SK-N-SH treated with all-trans-retinoic acid at 6 μM for 48 hours (cell line): Measurements from ENCODE around the gene CPSF4.

ENCODE experiments used
- ATAC-seq: fragments of 200-7000 bp; cut with Tn5 transposase; 3 replicates; pipeline ENCODE4 v1.9.1; 2020; ENCODE audit warnings: mild to moderate bottlenecking, moderate library complexity
- ARNTL ChIP-seq: fragments of 450-650 bp; formaldehyde crosslinking; IDR thresholded peaks from 2 replicates; pipeline ENCODE4 v1.5.0; 2020; ENCODE audit warnings: low read depth, mild to moderate bottlenecking, moderate library complexity, borderline replicate concordance
- BACH2 ChIP-seq: fragments of 250-450 bp; sonication (Bioruptor Pico); IDR thresholded peaks from 2 replicates; pipeline ENCODE4 v1.9.0; 2021; ENCODE audit warnings: mild to moderate bottlenecking, borderline replicate concordance
- CREB5 ChIP-seq: fragments of 250-450 bp; sonication (Bioruptor Pico); IDR thresholded peaks from 2 replicates; pipeline ENCODE4 v1.5.1; 2020; ENCODE audit warnings: low read depth, mild to moderate bottlenecking, moderate library complexity
- CSDC2 ChIP-seq: fragments of 250-450 bp; sonication (Bioruptor Pico); IDR thresholded peaks from 2 replicates; pipeline ENCODE4 v1.5.0; 2020; ENCODE audit warnings: mild to moderate bottlenecking, moderate library complexity
- CSRNP3 ChIP-seq: fragments of 250-450 bp; sonication (Bioruptor Pico); IDR thresholded peaks from 2 replicates; pipeline ENCODE4 v1.5.1; 2021; ENCODE audit warnings: mild to moderate bottlenecking, moderate library complexity
- ESRRG ChIP-seq: fragments of 250-450 bp; sonication (Bioruptor Pico); IDR thresholded peaks from 2 replicates; pipeline ENCODE4 v1.6.1; 2021; ENCODE audit warnings: mild to moderate bottlenecking
- ISL1 ChIP-seq: fragments of 250-450 bp; sonication (Bioruptor Pico); IDR thresholded peaks from 2 replicates; pipeline ENCODE4 v2.1.2; 2022; ENCODE audit warnings: mild to moderate bottlenecking, moderate library complexity
- OSR1 ChIP-seq: fragments of 250-450 bp; sonication (Bioruptor Pico); IDR thresholded peaks from 2 replicates; pipeline ENCODE4 v1.8.0; 2022; ENCODE audit warnings: moderate library complexity, mild to moderate bottlenecking, inconsistent platforms
- PATZ1 ChIP-seq: fragments of 250-450 bp; sonication (Bioruptor Pico); IDR thresholded peaks from 2 replicates; pipeline ENCODE4 v1.8.0; 2020; ENCODE audit warnings: mild to moderate bottlenecking, moderate library complexity, borderline replicate concordance
- POU6F1 ChIP-seq: fragments of 250-450 bp; sonication (Bioruptor Pico); IDR thresholded peaks from 2 replicates; pipeline ENCODE4 v1.8.0; 2021; ENCODE audit warnings: low read depth, mild to moderate bottlenecking, moderate library complexity, borderline replicate concordance
- PPARA ChIP-seq: fragments of 250-450 bp; sonication (Bioruptor Pico); IDR thresholded peaks from 2 replicates; pipeline ENCODE4 v1.5.0; 2020; ENCODE audit warnings: mild to moderate bottlenecking, borderline replicate concordance
- RARB ChIP-seq: fragments of 250-450 bp; sonication (Bioruptor Pico); IDR thresholded peaks from 2 replicates; pipeline ENCODE4 v1.8.0; 2021; ENCODE audit warnings: mild to moderate bottlenecking, moderate library complexity
- SNAI2 ChIP-seq: fragments of 250-450 bp; sonication (Bioruptor Pico); IDR thresholded peaks from 2 replicates; pipeline ENCODE4 v1.5.0; 2020; ENCODE audit warnings: mild to moderate bottlenecking, moderate library complexity
- TCF4 ChIP-seq: fragments of 250-450 bp; sonication (Bioruptor Pico); IDR thresholded peaks from 2 replicates; pipeline ENCODE4 v1.8.0; 2021; ENCODE audit warnings: mild to moderate bottlenecking, moderate library complexity, borderline replicate concordance
- TOX ChIP-seq: fragments of 250-450 bp; sonication (Bioruptor Pico); IDR thresholded peaks from 2 replicates; pipeline ENCODE4 v1.8.0; 2021; ENCODE audit warnings: mild to moderate bottlenecking, moderate library complexity, borderline replicate concordance
- TSHZ2 ChIP-seq: fragments of 250-450 bp; sonication (Bioruptor Pico); IDR thresholded peaks from 2 replicates; pipeline ENCODE4 v1.5.0; 2020; ENCODE audit warnings: mild to moderate bottlenecking, moderate library complexity
- ZC3H10 ChIP-seq: fragments of 250-450 bp; sonication (Bioruptor Pico); IDR thresholded peaks from 2 replicates; pipeline ENCODE4 v1.5.1; 2021; ENCODE audit warnings: mild to moderate bottlenecking, moderate library complexity
- ZFP3 ChIP-seq: fragments of 250-450 bp; sonication (Bioruptor Pico); IDR thresholded peaks from 2 replicates; pipeline ENCODE4 v1.5.0; 2020; ENCODE audit warnings: mild to moderate bottlenecking, moderate library complexity
- ZFP30 ChIP-seq: fragments of 450-650 bp; formaldehyde crosslinking; IDR thresholded peaks from 2 replicates; pipeline ENCODE4 v1.5.0; 2022; ENCODE audit warnings: mild to moderate bottlenecking, moderate library complexity
- ZNF565 ChIP-seq: fragments of 450-650 bp; formaldehyde crosslinking; conservative IDR thresholded peaks from 2 replicates; pipeline ENCODE4 v1.5.0; 2020; ENCODE audit warnings: low read depth, mild to moderate bottlenecking, moderate library complexity
- ZNF70 ChIP-seq: fragments of 450-650 bp; formaldehyde crosslinking; IDR thresholded peaks from 2 replicates; pipeline ENCODE4 v1.5.0; 2020; ENCODE audit warnings: mild to moderate bottlenecking, moderate library complexity
- ZNF8 ChIP-seq: fragments of 450-650 bp; formaldehyde crosslinking; IDR thresholded peaks from 2 replicates; pipeline ENCODE4 v1.5.0; 2020; ENCODE audit warnings: mild to moderate bottlenecking, moderate library complexity

CPSF4 gene

GRCh38 chr7:99409192-99409572 is 29.6 kb upstream of the CPSF4 start:
- peak; percentile 2 for ATAC-seq

GRCh38 chr7:99409806-99410205 is 28.9 kb upstream of the CPSF4 start:
- no peak for ATAC-seq
- TF ChIP-seq SNAI2 (no peak), CSDC2 (CRISPR knock-in tag) (no peak), OSR1 (no peak), CREB5 (CRISPR knock-in tag) (no peak), TOX (CRISPR knock-in tag) (no peak), ZNF565 (CRISPR knock-in tag) (no peak), ZFP3 (CRISPR knock-in tag) (no peak), ZC3H10 (no peak), RARB (CRISPR knock-in tag) (no peak), ZFP30 (CRISPR knock-in tag) (no peak), ZNF70 (CRISPR knock-in tag) (no peak), ESRRG (CRISPR knock-in tag) (no peak)

More at GRCh38 chr7:99409192-99409572, 29.6 kb upstream of the CPSF4 start:
- TF ChIP-seq RARB (CRISPR knock-in tag) (no peak), BACH2 (CRISPR knock-in tag) (no peak), CREB5 (CRISPR knock-in tag) (no peak), CSRNP3 (no peak), PPARA (CRISPR knock-in tag) (no peak), OSR1 (no peak), ZNF70 (CRISPR knock-in tag) (no peak), TSHZ2 (no peak), TOX (CRISPR knock-in tag) (no peak), POU6F1 (CRISPR knock-in tag) (no peak), ZNF8 (CRISPR knock-in tag) (no peak), ARNTL (CRISPR knock-in tag) (no peak), ISL1 (CRISPR knock-in tag) (no peak), ZFP30 (CRISPR knock-in tag) (no peak), ZFP3 (CRISPR knock-in tag) (no peak), TCF4 (CRISPR knock-in tag) (no peak), PATZ1 (CRISPR knock-in tag) (no peak), ZNF565 (CRISPR knock-in tag) (no peak), ESRRG (CRISPR knock-in tag) (no peak)
